RWPE2 (cell line): ENCODE results near the gene DOK6.

ENCODE experiments used
- ATAC-seq: fragments of 200-7000 bp; cut with Tn5 transposase; 3 replicates; pipeline ENCODE4 v1.9.1; 2021; ENCODE audit warnings: low read depth
- DNase-seq: peaks from one replicate; pipeline ENCODE4 v3.0.0-alpha.2; 2020; ENCODE audit warnings: low spot score
- H3K27ac ChIP-seq: fragments of 450-650 bp; 2 replicates; pipeline ENCODE4 v1.5.1; 2017; ENCODE audit warnings: mild to moderate bottlenecking; ENCODE audit not compliant: poor library complexity, severe bottlenecking
- H3K27me3 ChIP-seq: fragments of 250-450 bp; sonication (Bioruptor Pico); 2 replicates; pipeline ENCODE4 v1.5.1; 2021; ENCODE audit warnings: mild to moderate bottlenecking, moderate library complexity; ENCODE audit not compliant: insufficient read depth, poor library complexity, severe bottlenecking
- H3K36me3 ChIP-seq: fragments of 250-450 bp; sonication (Bioruptor Pico); 2 replicates; pipeline ENCODE4 v1.5.1; 2020; ENCODE audit warnings: low read depth, mild to moderate bottlenecking, moderate library complexity
- H3K4me1 ChIP-seq: fragments of 250-450 bp; sonication (Bioruptor Pico); 2 replicates; pipeline ENCODE4 v1.5.1; 2021; ENCODE audit warnings: mild to moderate bottlenecking, moderate library complexity; ENCODE audit not compliant: insufficient read depth, poor library complexity, severe bottlenecking
- H3K4me3 ChIP-seq: fragments of 250-450 bp; sonication (Bioruptor Pico); 2 replicates; pipeline ENCODE4 v1.5.1; 2021; ENCODE audit warnings: mild to moderate bottlenecking, moderate library complexity; ENCODE audit not compliant: severe bottlenecking
- H3K9me3 ChIP-seq: fragments of 250-450 bp; sonication (Bioruptor Pico); 2 replicates; pipeline ENCODE4 v1.5.1; 2021; ENCODE audit warnings: mild to moderate bottlenecking, moderate library complexity; ENCODE audit not compliant: severe bottlenecking
- TF ChIP-seq, protein P1 (sequence below): fragments of 450-650 bp; IDR thresholded peaks from one replicate; pipeline ENCODE4 v1.5.1; 2017; ENCODE audit warnings: mild to moderate bottlenecking, moderate library complexity; ENCODE audit not compliant: poor library complexity, severe bottlenecking

The DOK6 gene

DNA sequence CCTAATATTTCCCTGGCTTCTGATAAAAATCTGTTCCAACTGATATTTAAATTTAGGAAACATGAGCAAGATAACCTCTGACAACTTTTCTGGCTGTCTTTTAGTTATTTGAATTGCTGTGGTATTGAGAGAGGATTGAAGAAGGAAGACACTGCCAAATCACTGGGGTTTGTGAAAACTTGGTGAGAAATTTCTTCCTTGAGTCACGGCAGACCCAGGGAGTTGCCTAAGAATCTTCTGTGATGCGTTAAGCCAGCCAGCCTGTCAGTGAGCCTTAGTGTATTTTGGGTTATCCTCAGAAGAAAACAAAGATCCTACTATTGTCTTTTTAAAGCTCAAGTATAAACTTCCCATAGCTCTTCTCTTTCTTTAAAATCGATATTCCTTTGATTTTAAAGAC is 17.5 kb upstream of the DOK6 start:
- Histone ChIP-seq H3K4me1 (no peaks in the 10 kb centered on the region), H3K27me3 (peaks cover 15% of the 10 kb centered on the region), H3K27ac (no peak overlapping the region), H3K36me3 (no peaks in the 10 kb centered on the region), H3K9me3 (no peaks in the 10 kb centered on the region), H3K4me3 (no peak overlapping the region)
- no peak for DNase-seq
- TF ChIP-seq, protein P1, sequence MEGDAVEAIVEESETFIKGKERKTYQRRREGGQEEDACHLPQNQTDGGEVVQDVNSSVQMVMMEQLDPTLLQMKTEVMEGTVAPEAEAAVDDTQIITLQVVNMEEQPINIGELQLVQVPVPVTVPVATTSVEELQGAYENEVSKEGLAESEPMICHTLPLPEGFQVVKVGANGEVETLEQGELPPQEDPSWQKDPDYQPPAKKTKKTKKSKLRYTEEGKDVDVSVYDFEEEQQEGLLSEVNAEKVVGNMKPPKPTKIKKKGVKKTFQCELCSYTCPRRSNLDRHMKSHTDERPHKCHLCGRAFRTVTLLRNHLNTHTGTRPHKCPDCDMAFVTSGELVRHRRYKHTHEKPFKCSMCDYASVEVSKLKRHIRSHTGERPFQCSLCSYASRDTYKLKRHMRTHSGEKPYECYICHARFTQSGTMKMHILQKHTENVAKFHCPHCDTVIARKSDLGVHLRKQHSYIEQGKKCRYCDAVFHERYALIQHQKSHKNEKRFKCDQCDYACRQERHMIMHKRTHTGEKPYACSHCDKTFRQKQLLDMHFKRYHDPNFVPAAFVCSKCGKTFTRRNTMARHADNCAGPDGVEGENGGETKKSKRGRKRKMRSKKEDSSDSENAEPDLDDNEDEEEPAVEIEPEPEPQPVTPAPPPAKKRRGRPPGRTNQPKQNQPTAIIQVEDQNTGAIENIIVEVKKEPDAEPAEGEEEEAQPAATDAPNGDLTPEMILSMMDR: no peak
- no peak for ATAC-seq

DNA sequence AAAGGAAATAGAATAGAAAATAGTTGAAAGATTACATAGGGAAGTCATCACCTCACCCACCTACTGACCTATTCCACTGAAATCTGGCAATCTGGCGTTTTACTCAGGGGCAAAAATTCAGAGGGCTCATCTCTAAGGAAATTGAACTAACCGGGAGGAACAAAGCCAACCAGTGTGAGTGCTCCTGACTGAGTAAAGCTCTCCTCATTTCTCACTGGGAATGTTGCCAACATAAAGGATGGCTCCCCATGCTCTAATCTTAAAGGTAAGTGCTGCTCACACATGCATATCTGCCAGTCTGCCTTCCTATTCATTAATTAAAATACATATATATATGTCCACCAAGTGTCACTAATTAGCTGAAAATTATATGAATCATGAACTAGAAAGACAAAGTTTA is 13.5 kb upstream of the DOK6 start:
- no peaks in the 10 kb centered on the region for H3K9me3 ChIP-seq

DNA sequence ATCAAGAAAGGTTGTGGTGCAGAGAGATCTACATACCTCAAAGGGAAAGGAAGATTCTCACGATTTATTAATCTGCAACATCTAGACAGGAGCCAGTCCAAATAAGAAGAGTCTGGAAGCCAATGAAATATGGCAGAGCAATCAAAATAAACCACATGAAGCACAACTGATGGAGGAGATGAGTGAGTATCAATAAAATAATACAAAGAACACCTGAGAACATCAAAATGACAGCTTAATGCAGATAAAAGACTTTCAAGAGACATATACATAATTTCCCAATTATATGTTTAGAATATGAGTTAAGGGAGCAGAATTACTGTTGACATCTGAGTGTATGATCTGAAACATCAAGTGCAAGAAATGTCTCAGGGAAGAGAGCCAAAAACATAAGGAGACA is 12.5 kb upstream of the DOK6 start:
- DNase-seq (no peak), ATAC-seq (no peak)
- Histone ChIP-seq H3K4me3 (no peak overlapping the region), H3K9me3 (no peaks in the 10 kb centered on the region), H3K4me1 (no peaks in the 10 kb centered on the region), H3K36me3 (no peaks in the 10 kb centered on the region), H3K27me3 (peaks cover 3% of the 10 kb centered on the region), H3K27ac (no peak overlapping the region)
- TF ChIP-seq, protein P1: no peak

More for the DNA sequence above, 13.5 kb upstream of the DOK6 start:
- H3K4me1 ChIP-seq: no peaks in the 10 kb centered on the region
- no peak overlapping the region for H3K4me3 ChIP-seq
- TF ChIP-seq, protein P1: no peak
- DNase-seq (no peak), ATAC-seq (no peak)
- H3K27me3 ChIP-seq: peaks cover 12% of the 10 kb centered on the region
- H3K36me3 ChIP-seq: no peaks in the 10 kb centered on the region
- H3K27ac ChIP-seq: no peak overlapping the region

DNA sequence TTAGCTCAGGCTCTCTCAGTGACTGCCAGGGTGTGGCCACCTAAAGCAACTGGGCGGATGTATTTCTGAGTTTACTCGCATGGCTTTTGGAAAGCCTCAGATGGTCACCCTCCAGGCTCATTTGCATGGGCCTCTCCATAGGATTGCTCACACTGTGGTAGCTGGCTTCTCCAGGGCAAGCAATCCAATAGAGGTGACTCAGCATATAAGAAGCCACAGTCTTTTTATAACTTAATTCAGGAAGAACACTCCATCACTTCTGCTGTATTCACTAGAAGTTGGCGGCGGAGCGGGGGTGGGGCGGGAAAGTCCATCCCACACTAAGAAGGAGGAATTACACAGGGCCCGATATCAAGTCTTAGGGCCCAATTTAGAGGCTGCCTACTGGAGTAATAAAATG is 3.6 kb upstream of the DOK6 start:
- Histone ChIP-seq H3K4me1 (no peaks in the 10 kb centered on the region), H3K36me3 (no peaks in the 10 kb centered on the region), H3K9me3 (no peaks in the 10 kb centered on the region), H3K4me3 (no peak overlapping the region), H3K27ac (no peak overlapping the region), H3K27me3 (peaks cover 49% of the 10 kb centered on the region)
- no peak for DNase-seq
- ATAC-seq: peak; percentile 26; the same call in 1 of the 3 replicates
- TF ChIP-seq, protein P1: no peak

DNA sequence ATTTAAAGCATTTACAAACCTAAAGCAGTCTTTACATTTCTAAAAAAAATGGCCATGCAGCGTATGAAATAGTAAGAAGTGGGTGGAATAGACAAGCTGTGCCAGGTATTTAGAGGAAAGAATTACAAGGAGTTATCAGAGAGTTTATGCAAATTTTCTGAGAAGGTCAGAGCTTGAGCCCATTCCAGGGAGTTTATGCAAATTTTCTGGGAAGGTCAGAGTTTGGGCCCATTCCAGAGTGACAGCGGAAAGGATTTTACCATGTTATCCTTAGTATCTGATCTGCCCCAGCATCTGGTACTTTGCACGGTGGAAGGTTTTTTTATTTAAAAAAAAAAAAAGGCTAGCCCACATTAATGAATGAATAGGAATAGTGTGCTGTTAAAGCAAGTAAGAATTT is 1.4 kb upstream of the DOK6 start:
- Histone ChIP-seq H3K4me3 (no peak overlapping the region), H3K36me3 (no peaks in the 10 kb centered on the region), H3K27me3 (peaks cover 71% of the 10 kb centered on the region), H3K27ac (no peak overlapping the region), H3K9me3 (no peaks in the 10 kb centered on the region), H3K4me1 (no peaks in the 10 kb centered on the region)
- no peak for ATAC-seq
- DNase-seq: no peak
- TF ChIP-seq, protein P1: no peak
